Erythroblast (primary cell): ENCODE results near the gene SLC34A3.

Experiments
- GATA1 ChIP-seq: IDR thresholded peaks from 2 replicates; pipeline ENCODE4 v1.6.1; 2011; ENCODE audit warnings: low read depth, mild to moderate bottlenecking, control low read depth, low read length, moderate library complexity
- POLR2A ChIP-seq: IDR thresholded peaks from 2 replicates; pipeline ENCODE4 v1.6.1; 2011; ENCODE audit warnings: mild to moderate bottlenecking, low read length

GRCh38 chr9:137195525-137196220 is 35.0 kb upstream of the SLC34A3 start:
- TF ChIP-seq POLR2A (no peak), GATA1 (no peak)
